Naive thymus-derived CD8-positive, alpha-beta T cell (primary cell): ENCODE data around the gene EPS8L3. TPM values are rescaled to one million over a fixed set of nuclear protein-coding genes. Genes with fewer than 3 reads are reported as not detected.

Experiments
- ATAC-seq, 2 donors: fragments of 150-1000 bp; cut with Tn5 transposase in 1 of 2; sonication (Bioruptor Pico), chemical (Tn5 transposase) in 1 of 2; 1 replicate in 1 of 2; 2 replicates in 1 of 2; pipeline ENCODE4 v1.10.0; 2021; ENCODE audit warnings: mild to moderate bottlenecking in 2 of 2, moderate library complexity in 2 of 2
- POLR2A ChIA-PET: fragments of 350-600 bp; sonication (Branson Sonifier 250); formaldehyde crosslinking; loops from one replicate; lab custom pipeline; 2021; ENCODE audit warnings: antibody characterized with exemption; lab: Charles Lee
- DNase-seq, 10 donors: peaks; one replicate each; pipeline versions ENCODE4 v3.0.0 to v3.0.0-alpha.2; 2020 to 2022
- H3K27ac Mint-ChIP-seq, 10 donors: one replicate each; pipeline ENCODE4 v1.8.0; 2020 to 2022; ENCODE audit warnings: mild to moderate bottlenecking in 10 of 10, mixed read lengths in 10 of 10, moderate library complexity in 4 of 10, inconsistent platforms in 1 of 10
- H3K27me3 Mint-ChIP-seq, 5 donors: one replicate each; pipeline ENCODE4 v1.8.0; 2021 to 2022; ENCODE audit warnings: mixed read lengths in 5 of 5
- H3K36me3 Mint-ChIP-seq, 3 donors: one replicate each; pipeline ENCODE4 v1.8.0; 2020 to 2022; ENCODE audit warnings: mixed read lengths in 3 of 3, mild to moderate bottlenecking in 2 of 3, inconsistent platforms in 1 of 3
- H3K4me1 Mint-ChIP-seq, 4 donors: one replicate each; pipeline ENCODE4 v1.8.0; 2021 to 2022; ENCODE audit warnings: mixed read lengths in 4 of 4
- H3K4me3 Mint-ChIP-seq, 10 donors: one replicate each; pipeline ENCODE4 v1.8.0; 2020 to 2022; ENCODE audit warnings: mild to moderate bottlenecking in 10 of 10, mixed read lengths in 10 of 10, moderate library complexity in 6 of 10, inconsistent platforms in 1 of 10
- H3K9me3 Mint-ChIP-seq, 9 donors: one replicate each; pipeline ENCODE4 v1.8.0; 2020 to 2022; ENCODE audit warnings: mixed read lengths in 9 of 9, mild to moderate bottlenecking in 3 of 9, inconsistent platforms in 1 of 9, moderate library complexity in 1 of 9
- polyA plus RNA-seq, 3 donors: library from polyadenylated mRNA; unstranded; fragments of 300-500 nt; fragmentation: Illumina TruSeq; gene quantifications; one replicate each; pipeline ENCODE4 v1.2.3, GENCODE V29; 2021
- total RNA-seq, 8 experiments: library from RNA in 2 of 8; stranded (reverse) in 2 of 8; gene quantifications; one replicate each; pipeline ENCODE4 v1.2.3 and lab custom pipeline; 2021 to 2026

EPS8L3 gene
- total and polyA plus RNA-seq, 5 experiments from 2014 or later: not detected

DNA sequence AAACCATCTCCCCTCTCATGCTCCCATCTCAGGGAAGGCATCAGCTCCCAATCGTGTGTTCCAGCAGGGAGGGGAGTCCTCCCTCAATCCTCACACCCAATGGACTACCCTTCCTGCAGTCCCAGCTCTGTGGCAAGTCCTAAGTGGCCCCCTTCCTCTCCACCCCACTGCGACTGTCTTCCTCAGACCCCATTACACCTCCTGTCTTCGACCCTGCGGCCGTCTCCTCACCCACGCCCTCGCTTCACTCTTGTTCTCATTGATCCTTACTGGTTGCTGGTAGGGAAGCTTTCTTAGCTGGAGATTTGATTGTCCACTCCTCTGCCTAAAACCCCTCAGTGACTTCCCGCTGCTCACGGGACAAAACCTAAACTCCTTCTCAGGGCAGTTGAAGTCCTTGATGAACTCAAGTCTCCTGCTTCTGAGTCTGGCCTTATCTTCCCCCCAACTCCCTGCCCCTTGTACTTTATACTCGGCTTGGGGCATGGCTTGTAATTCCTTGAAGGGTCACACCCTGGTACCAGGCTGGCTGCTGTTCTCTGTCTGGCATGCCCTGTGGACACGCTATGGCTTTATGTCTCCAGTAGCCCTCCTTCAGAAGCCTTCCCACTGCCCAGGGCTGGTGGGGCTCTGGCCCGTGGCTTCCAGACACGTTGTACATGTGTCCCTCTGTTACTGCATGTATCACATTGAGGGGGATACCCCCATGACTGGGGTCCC, 2.3 kb upstream of the EPS8L3 start:
- POLR2A ChIA-PET: no interaction called here
- ATAC-seq: no peak
- Mint-ChIP-seq H3K36me3 (no peaks in the 10 kb centered on the region), H3K4me1 (peaks cover 0 to 2% (median 0%) of the 10 kb centered on the region in 4 donors), H3K4me3 (no peak overlapping the region), H3K27ac (no peak overlapping the region), H3K9me3 (no peaks in the 10 kb centered on the region), H3K27me3 (peaks cover 0 to 9% (median 4%) of the 10 kb centered on the region in 5 donors)
- DNase-seq: peak in 2 of 10 donors; percentile 1 to 34

DNA sequence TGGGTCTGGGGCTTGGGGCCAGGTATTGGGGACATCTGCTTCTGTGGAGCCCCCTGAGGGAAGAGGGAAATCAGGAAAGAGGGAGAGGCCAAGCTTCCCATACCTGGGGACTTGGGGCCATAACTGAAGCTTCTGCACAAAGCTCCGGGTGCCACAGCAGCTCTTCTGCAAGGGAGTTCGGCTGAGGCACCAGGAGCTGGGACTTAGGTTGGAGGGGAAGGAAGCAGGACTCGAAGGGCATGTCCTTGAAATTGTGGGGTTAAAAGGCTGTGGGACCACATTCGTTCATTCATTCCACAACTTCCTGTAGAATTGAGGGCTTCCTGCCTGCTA, 1.7 kb upstream of the EPS8L3 start:
- Mint-ChIP-seq H3K4me1 (peaks cover 0 to 2% (median 0%) of the 10 kb centered on the region in 4 donors), H3K27me3 (peaks cover 0 to 9% (median 4%) of the 10 kb centered on the region in 5 donors), H3K36me3 (no peaks in the 10 kb centered on the region), H3K27ac (peak overlapping the region in 2 of 10 donors; percentile 52 to 65), H3K9me3 (no peaks in the 10 kb centered on the region), H3K4me3 (no peak overlapping the region)
- no peak for ATAC-seq
- DNase-seq: no peak
- POLR2A ChIA-PET: no interaction called here

DNA sequence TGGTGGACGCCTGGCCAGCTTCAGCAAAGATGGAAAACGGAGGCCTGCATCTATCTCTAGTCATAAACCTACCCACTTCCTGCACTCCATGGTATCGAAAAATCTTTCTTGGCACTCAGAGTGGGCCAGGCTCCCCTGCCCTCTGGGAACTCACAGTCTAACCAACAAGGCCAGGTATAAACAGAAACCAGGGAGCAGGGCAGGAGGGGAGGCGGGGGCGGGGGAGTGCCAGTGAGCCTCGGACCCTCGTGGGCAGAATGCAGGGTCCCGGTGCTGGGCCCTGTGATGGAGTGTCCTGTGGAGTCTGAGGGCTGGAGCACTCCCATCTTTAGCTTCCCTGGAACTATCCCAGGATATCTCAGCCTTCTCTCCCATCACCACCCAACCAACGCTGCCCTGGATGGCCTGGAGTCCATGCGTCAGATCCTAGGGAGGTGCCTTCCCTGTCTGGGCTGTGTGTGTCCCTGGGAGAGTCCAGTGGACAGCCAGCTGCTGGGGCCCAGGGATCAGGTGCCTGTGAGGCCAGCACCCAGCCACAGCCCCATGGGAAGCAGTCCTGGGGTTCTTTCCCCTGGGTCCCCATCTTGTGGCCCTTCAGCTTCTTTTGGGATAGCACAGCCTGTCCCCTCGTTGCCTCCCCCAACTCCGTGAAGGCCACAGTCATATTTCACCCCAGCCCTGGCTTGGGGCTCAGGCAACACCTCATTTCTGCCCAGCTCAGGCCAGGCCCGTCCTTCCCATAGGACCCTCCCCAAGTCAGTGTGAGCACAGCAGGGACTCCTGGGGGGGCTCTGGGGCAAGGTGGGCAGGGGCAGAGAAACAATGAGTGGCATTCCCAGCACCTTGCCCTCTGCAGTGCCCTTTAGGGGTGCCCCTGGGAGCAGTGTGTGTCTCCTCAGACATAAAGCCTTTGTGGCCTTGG, 1.1 kb upstream of the EPS8L3 start:
- ATAC-seq (no peak), DNase-seq (peak in 2 of 10 donors; percentile 14 to 36)
- no peak overlapping the region for H3K4me3 Mint-ChIP-seq
- H3K4me1 Mint-ChIP-seq: peaks cover 0 to 2% (median 0%) of the 10 kb centered on the region in 4 donors
- peaks cover 0 to 8% (median 4%) of the 10 kb centered on the region in 5 donors for H3K27me3 Mint-ChIP-seq
- peak overlapping the region in 2 of 10 donors; percentile 52 to 65 for H3K27ac Mint-ChIP-seq
- H3K36me3 Mint-ChIP-seq: no peaks in the 10 kb centered on the region
- H3K9me3 Mint-ChIP-seq: no peaks in the 10 kb centered on the region
- POLR2A ChIA-PET: no interaction called here

DNA sequence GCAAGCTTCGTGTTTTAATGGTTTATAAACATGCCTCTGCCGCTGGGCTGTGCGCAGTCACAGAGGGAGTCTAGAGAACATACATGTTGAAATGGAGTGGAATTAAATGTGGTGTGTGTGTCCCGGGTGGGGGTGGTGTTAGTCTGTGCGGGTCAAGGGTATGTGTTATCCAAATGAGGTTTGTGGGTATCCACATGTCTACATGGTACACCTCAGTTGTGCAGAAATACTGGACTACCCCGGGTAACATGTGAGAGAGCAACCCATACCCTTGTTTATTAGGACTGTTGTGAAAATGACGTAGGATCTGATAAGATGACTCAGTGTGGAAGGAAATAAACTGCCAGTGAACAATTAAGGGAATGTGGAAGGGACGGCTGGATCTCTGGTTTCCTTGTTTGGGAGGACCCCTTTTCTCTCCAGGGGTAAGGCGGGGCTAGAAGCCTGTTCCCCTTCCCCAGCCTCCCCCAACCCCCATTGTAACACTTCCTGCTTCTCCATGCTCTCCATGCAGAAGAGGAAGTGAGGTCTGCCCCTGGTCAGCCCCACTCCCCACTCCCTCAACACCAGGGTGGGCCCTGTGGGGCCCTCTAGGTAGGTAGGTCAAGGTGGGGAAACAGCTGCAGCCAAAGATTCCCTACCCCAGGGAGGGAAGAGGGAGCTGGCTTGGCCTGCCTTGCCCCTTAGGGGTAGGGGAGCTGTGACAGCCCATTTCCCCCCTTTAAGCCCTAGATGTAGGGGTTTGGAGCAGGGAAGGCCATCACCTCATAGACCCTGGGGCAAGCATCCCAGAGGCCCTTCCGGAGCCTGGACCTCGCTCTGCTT, 690 bp downstream of the EPS8L3 start:
- no peaks in the 10 kb centered on the region for H3K9me3 Mint-ChIP-seq
- peaks cover 0 to 3% (median 0%) of the 10 kb centered on the region in 5 donors for H3K27me3 Mint-ChIP-seq
- H3K4me3 Mint-ChIP-seq: no peak overlapping the region
- H3K27ac Mint-ChIP-seq: no peak overlapping the region
- ATAC-seq (no peak), DNase-seq (peak in 2 of 10 donors; percentile 14 to 19)
- H3K4me1 Mint-ChIP-seq: peaks cover 0 to 2% (median 0%) of the 10 kb centered on the region in 4 donors
- POLR2A ChIA-PET: no interaction called here
- no peaks in the 10 kb centered on the region for H3K36me3 Mint-ChIP-seq

DNA sequence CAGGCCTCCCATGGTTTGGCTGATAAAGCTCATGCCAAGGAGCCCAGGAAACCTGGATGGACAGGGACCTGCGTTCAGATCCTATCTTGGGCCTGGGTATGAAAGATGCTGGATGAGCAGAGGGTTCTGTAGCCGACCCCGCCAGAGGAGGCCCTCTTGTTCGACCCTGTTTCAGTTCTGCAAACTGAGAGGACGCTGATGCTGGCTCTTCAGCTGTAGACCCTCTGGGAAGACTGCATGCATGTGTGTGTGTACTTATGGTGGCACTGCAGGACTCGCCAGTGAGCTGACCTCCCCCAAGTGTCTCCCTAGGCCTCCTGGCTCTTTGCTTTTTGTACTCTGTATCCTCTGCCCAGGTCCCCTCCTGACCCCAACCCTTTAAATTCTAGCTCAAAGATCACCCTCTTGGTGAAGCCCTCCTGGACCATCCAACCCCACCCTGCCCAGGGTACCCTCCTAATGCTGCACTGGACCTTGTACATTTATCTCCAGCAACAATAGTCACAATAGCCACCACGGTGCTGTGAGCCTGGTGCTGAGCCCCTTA, 1.6 kb downstream of the EPS8L3 start:
- no peaks in the 10 kb centered on the region for H3K36me3 Mint-ChIP-seq
- ATAC-seq: no peak
- no peaks in the 10 kb centered on the region for H3K9me3 Mint-ChIP-seq
- POLR2A ChIA-PET: no interaction called here
- no peak overlapping the region for H3K4me3 Mint-ChIP-seq
- peaks cover 0 to 3% (median 0%) of the 10 kb centered on the region in 5 donors for H3K27me3 Mint-ChIP-seq
- peak in 1 of 10 donors; percentile 7 for DNase-seq
- no peak overlapping the region for H3K27ac Mint-ChIP-seq
- H3K4me1 Mint-ChIP-seq: peaks cover 0 to 2% (median 0%) of the 10 kb centered on the region in 4 donors

DNA sequence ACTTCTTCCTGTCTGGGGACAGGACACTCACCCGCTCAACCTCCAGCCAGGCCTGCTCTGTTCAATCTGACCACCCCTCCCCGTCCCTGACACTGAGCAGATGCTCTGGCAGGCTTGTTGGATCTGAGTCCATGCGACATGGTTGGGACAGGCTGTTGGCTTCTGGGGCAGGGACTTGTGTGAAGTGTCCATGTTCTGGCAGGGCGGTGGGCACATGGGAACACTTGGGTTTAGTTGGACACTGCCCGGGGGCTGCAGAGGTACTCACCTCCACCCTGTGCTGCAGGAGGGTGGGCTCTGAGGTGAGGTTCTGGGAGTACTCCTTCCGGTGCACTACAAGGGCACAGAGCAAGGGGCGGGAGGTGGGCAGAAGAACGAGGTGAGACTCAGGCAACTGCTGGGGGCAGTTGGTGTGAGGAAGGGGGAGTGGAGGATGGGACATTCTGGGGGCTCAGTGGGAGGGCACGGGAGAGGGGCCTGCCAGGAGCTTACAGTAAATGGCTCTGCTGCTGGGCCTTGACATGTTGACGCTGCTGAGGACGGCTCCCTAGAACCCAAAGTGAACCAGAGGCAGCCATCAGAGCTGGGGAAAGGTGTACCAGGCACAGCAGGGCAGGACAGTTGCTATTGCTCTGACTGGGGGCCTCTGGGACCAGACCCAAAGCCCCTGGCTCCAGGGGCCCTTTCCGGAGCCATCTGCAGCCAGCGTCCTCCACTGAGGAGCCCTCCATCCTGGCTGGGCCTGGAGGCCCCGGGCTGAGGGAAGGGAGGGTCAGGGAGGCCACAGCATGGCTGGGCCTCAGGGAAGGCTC, 2.3 kb downstream of the EPS8L3 start:
- H3K27ac Mint-ChIP-seq: peak overlapping the region in 1 of 10 donors; percentile 43
- peak in 2 of 10 donors; percentile 16 to 53 for DNase-seq
- POLR2A ChIA-PET: no interaction called here

DNA sequence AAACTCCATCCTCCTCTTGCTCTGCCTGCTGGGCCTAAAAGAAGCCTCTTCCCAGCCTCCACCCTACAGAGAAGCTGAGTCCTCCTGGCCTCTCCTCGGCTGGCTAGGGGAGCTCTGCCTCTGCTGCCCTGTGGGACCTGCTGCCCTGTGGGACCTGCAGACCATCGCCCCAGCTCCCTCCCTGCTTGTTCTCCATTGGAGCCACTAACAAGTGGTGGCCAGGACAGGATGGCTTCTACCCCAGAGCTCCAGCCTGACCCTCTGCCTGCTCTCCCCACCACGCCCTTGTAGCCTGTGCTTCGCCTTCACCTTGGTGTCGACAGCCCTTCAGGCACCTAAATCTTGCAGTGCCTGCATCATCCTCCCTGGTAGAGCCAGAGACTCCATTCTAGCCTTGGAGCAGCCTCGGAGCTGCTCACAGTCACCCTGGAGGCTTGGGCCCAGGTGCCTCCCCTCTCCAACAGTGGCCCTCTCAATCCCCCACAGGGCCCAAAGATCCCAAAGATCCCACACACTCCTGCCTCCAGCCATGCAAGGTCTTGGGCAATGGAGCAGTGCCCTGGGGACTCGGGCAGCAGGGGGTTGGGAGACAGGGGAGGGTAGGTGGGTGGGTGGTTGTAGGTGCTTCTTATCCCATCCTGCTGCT, 3.0 kb downstream of the EPS8L3 start:
- POLR2A ChIA-PET: no interaction called here
- no peak for ATAC-seq
- DNase-seq: peak in 2 of 10 donors; percentile 12 to 31
- peak overlapping the region in 2 of 10 donors; percentile 38 to 43 for H3K27ac Mint-ChIP-seq
- H3K9me3 Mint-ChIP-seq: no peaks in the 10 kb centered on the region
- no peaks in the 10 kb centered on the region for H3K36me3 Mint-ChIP-seq
- H3K27me3 Mint-ChIP-seq: peaks cover 0 to 3% (median 0%) of the 10 kb centered on the region in 5 donors
- H3K4me1 Mint-ChIP-seq: peaks cover 0 to 2% (median 0%) of the 10 kb centered on the region in 4 donors
- H3K4me3 Mint-ChIP-seq: no peak overlapping the region

More for the DNA sequence above, 2.3 kb downstream of the EPS8L3 start:
- peaks cover 0 to 2% (median 0%) of the 10 kb centered on the region in 4 donors for H3K4me1 Mint-ChIP-seq
- no peak overlapping the region for H3K4me3 Mint-ChIP-seq
- no peaks in the 10 kb centered on the region for H3K9me3 Mint-ChIP-seq
- H3K27me3 Mint-ChIP-seq: peaks cover 0 to 3% (median 0%) of the 10 kb centered on the region in 5 donors
- no peak for ATAC-seq
- no peaks in the 10 kb centered on the region for H3K36me3 Mint-ChIP-seq

DNA sequence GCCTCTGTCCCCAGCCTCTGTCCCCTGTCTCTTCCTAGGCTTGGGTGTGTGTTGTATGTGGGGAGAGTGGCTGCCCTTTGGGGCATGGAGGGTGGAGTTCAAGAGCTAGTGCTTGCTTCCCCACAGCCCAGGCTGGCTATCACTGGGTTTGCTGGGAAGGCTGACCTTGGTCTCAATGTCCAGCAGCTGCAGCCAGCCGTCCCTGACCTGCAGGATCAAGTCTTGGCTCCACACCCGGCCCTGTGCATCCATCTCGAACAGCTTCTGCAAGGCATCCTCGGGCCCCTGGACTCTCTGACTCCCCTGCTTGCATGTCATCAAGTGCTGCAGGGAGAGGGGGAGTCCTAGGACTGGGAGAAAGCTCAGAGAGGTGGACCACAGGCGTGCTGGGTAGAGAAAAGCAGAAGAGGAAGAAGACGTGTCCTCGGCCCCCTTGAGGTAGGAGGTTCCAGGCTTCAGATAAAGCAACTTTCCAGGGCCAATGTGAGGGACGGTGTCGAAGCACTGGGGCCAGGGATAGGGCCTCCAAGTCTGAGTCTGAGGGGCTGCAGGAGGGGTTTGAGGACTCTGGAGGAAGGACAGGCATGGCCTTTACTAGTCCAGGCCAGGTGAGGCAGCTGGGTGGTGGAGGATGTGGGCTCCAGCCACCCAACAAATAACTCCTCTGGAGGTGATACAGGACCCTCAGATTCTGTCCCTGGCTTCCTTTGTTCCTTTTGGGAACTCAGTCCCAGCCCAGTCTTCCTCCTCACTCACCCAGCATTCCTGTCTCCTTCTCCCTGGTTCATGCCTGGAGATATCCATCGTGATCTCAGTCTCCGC, 4.0 kb downstream of the EPS8L3 start:
- Mint-ChIP-seq H3K4me1 (peaks cover 0 to 2% (median 0%) of the 10 kb centered on the region in 4 donors), H3K36me3 (no peaks in the 10 kb centered on the region), H3K27me3 (peaks cover 0 to 2% (median 0%) of the 10 kb centered on the region in 5 donors), H3K27ac (peak overlapping the region in 1 of 10 donors; percentile 38), H3K4me3 (no peak overlapping the region), H3K9me3 (no peaks in the 10 kb centered on the region)
- DNase-seq (peak in 2 of 10 donors; percentile 15 to 50), ATAC-seq (no peak)
- POLR2A ChIA-PET: no interaction called here

DNA sequence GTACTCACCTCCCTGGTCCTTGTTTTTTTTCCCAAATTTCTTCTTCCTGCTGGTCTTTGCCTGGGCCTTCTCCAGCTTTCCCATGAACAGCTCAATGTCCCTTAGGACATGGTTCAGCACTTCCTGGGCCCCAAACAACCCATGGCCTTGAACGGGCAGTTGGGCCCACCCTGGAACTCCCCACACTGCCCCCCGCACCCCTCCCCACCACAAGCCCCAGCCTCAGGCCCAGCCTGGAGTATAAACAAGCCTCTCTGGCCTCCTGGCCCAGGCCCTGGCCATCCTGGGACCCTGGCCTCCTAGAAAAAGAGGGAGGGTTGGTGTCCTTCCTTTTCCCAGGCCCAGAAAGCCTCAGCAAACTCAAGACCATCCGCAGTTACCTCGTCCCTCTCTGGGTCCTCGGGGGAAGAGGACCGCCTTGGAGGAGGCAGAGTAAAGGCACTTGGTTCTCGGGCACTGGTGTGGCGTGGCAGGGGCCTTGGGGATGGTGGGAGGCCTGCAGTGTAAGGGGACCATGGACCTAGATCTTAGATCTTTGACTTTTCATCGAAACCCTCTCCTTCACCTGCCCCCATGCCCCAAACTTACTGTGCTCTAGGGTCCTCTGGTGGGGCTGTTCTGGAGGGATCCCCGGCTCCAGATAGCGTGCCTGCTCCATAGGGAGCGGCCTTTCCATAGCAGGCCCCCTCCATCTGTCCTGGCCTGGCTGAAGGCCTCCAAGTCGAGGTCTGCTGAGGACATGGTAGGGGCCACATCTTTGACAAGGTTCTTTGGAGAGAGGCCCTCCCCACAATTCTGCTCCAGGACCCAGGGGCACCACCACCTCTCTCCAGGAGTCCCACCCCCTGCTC, 5.6 kb downstream of the EPS8L3 start:
- DNase-seq (peak in 2 of 10 donors; percentile 8 to 49), ATAC-seq (no peak)
- peaks cover 0 to 2% (median 0%) of the 10 kb centered on the region in 5 donors for H3K27me3 Mint-ChIP-seq
- H3K9me3 Mint-ChIP-seq: no peaks in the 10 kb centered on the region
- no peaks in the 10 kb centered on the region for H3K36me3 Mint-ChIP-seq
- POLR2A ChIA-PET: no interaction called here
- H3K4me3 Mint-ChIP-seq: no peak overlapping the region
- H3K27ac Mint-ChIP-seq: no peak overlapping the region
- H3K4me1 Mint-ChIP-seq: peaks cover 0 to 2% (median 0%) of the 10 kb centered on the region in 4 donors
